ENCODE measurements around the gene FAM219B. TPM values are rescaled to one million over a fixed set of nuclear protein-coding genes. Genes with fewer than 3 reads are reported as not detected.

FAM219B gene
- total and polyA plus RNA-seq, 10 of the 15 experiments (the other 5 are each of a cell fraction or from before 2014, with no cell fraction given): 7.6 to 53.2 (median 29.4) TPM

DNA sequence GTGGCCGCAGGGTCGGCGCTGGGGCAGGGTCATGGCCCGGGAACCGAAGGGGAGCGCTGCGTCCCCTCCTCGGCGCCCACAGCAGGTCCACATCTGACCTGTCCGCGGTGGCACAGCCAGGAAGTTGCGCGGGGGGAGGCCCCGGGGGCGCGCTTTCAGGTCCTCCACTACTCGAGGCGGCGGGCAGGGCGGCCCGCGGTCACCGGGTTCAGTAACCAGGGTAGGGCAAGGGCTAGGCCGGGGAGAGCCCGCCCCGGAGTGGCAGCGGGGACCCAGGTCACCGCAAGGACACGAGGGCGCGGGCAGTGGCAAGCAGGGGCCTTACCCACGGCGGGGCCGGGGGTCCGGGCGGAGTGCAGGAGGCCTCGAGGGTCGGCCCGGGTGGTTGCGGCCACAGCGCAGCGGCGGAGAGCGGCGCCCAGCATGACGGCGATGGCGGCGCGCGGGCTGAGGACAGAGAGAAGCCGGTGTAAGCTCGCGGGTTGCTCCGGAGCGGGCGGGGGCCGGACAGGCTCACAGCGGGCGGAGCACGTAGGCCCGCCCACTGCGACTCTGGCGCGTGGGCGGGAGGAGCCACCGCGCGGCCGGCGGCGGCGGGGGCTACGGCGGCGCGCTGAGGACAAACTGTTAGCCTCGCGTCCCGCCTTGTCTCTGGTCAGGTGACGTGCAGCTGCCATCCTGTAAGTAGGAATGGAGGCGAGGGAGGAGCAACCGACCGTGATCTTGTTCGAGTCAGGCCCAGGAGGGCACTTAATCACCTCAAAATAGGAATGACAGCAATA lies 31.1 kb upstream of the FAM219B start, which contains the start of gene COX5A (continued):
- TF ChIP-seq, protein P1, sequence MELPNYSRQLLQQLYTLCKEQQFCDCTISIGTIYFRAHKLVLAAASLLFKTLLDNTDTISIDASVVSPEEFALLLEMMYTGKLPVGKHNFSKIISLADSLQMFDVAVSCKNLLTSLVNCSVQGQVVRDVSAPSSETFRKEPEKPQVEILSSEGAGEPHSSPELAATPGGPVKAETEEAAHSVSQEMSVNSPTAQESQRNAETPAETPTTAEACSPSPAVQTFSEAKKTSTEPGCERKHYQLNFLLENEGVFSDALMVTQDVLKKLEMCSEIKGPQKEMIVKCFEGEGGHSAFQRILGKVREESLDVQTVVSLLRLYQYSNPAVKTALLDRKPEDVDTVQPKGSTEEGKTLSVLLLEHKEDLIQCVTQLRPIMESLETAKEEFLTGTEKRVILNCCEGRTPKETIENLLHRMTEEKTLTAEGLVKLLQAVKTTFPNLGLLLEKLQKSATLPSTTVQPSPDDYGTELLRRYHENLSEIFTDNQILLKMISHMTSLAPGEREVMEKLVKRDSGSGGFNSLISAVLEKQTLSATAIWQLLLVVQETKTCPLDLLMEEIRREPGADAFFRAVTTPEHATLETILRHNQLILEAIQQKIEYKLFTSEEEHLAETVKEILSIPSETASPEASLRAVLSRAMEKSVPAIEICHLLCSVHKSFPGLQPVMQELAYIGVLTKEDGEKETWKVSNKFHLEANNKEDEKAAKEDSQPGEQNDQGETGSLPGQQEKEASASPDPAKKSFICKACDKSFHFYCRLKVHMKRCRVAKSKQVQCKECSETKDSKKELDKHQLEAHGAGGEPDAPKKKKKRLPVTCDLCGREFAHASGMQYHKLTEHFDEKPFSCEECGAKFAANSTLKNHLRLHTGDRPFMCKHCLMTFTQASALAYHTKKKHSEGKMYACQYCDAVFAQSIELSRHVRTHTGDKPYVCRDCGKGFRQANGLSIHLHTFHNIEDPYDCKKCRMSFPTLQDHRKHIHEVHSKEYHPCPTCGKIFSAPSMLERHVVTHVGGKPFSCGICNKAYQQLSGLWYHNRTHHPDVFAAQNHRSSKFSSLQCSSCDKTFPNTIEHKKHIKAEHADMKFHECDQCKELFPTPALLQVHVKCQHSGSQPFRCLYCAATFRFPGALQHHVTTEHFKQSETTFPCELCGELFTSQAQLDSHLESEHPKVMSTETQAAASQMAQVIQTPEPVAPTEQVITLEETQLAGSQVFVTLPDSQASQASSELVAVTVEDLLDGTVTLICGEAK (IDR thresholded peaks at IDR 0.05; ENCODE audit: borderline replicate concordance): no peak
- TF ChIP-seq, protein P2, sequence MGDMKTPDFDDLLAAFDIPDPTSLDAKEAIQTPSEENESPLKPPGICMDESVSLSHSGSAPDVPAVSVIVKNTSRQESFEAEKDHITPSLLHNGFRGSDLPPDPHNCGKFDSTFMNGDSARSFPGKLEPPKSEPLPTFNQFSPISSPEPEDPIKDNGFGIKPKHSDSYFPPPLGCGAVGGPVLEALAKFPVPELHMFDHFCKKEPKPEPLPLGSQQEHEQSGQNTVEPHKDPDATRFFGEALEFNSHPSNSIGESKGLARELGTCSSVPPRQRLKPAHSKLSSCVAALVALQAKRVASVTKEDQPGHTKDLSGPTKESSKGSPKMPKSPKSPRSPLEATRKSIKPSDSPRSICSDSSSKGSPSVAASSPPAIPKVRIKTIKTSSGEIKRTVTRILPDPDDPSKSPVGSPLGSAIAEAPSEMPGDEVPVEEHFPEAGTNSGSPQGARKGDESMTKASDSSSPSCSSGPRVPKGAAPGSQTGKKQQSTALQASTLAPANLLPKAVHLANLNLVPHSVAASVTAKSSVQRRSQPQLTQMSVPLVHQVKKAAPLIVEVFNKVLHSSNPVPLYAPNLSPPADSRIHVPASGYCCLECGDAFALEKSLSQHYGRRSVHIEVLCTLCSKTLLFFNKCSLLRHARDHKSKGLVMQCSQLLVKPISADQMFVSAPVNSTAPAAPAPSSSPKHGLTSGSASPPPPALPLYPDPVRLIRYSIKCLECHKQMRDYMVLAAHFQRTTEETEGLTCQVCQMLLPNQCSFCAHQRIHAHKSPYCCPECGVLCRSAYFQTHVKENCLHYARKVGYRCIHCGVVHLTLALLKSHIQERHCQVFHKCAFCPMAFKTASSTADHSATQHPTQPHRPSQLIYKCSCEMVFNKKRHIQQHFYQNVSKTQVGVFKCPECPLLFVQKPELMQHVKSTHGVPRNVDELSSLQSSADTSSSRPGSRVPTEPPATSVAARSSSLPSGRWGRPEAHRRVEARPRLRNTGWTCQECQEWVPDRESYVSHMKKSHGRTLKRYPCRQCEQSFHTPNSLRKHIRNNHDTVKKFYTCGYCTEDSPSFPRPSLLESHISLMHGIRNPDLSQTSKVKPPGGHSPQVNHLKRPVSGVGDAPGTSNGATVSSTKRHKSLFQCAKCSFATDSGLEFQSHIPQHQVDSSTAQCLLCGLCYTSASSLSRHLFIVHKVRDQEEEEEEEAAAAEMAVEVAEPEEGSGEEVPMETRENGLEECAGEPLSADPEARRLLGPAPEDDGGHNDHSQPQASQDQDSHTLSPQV (IDR thresholded peaks at IDR 0.05): 0 out of 2 replicates have a peak, but pooled peaks have one; percentile 23
- TF ChIP-seq BMI1 (IDR thresholded peaks at IDR 0.05; ENCODE audit: borderline replicate concordance): no peak
- TF ChIP-seq SP1 (IDR thresholded peaks at IDR 0.05; ENCODE audit: low read depth, low read length): peak; percentile 66
- TF ChIP-seq IRF4 (IDR thresholded peaks at IDR 0.05; ENCODE audit: low read depth, low read length): no peak
- TF ChIP-seq, protein P3, sequence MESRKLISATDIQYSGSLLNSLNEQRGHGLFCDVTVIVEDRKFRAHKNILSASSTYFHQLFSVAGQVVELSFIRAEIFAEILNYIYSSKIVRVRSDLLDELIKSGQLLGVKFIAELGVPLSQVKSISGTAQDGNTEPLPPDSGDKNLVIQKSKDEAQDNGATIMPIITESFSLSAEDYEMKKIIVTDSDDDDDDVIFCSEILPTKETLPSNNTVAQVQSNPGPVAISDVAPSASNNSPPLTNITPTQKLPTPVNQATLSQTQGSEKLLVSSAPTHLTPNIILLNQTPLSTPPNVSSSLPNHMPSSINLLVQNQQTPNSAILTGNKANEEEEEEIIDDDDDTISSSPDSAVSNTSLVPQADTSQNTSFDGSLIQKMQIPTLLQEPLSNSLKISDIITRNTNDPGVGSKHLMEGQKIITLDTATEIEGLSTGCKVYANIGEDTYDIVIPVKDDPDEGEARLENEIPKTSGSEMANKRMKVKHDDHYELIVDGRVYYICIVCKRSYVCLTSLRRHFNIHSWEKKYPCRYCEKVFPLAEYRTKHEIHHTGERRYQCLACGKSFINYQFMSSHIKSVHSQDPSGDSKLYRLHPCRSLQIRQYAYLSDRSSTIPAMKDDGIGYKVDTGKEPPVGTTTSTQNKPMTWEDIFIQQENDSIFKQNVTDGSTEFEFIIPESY (IDR thresholded peaks at IDR 0.05): no peak
- TF ChIP-seq POLR2A (IDR thresholded peaks at IDR 0.05; ENCODE audit: low read depth, low read length): peak; percentile 97
- peak; percentile 40; the same call in 1 of the 2 replicates for TF ChIP-seq NFYB (IDR thresholded peaks at IDR 0.05; ENCODE audit: insufficient read depth, low read depth, low read length)
- TF ChIP-seq, protein P4, sequence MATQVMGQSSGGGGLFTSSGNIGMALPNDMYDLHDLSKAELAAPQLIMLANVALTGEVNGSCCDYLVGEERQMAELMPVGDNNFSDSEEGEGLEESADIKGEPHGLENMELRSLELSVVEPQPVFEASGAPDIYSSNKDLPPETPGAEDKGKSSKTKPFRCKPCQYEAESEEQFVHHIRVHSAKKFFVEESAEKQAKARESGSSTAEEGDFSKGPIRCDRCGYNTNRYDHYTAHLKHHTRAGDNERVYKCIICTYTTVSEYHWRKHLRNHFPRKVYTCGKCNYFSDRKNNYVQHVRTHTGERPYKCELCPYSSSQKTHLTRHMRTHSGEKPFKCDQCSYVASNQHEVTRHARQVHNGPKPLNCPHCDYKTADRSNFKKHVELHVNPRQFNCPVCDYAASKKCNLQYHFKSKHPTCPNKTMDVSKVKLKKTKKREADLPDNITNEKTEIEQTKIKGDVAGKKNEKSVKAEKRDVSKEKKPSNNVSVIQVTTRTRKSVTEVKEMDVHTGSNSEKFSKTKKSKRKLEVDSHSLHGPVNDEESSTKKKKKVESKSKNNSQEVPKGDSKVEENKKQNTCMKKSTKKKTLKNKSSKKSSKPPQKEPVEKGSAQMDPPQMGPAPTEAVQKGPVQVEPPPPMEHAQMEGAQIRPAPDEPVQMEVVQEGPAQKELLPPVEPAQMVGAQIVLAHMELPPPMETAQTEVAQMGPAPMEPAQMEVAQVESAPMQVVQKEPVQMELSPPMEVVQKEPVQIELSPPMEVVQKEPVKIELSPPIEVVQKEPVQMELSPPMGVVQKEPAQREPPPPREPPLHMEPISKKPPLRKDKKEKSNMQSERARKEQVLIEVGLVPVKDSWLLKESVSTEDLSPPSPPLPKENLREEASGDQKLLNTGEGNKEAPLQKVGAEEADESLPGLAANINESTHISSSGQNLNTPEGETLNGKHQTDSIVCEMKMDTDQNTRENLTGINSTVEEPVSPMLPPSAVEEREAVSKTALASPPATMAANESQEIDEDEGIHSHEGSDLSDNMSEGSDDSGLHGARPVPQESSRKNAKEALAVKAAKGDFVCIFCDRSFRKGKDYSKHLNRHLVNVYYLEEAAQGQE (IDR thresholded peaks at IDR 0.05; ENCODE audit: low read depth, low read length): 0 out of 2 replicates have a peak, but pooled peaks have one; percentile 37
- no peak for TF ChIP-seq HDGF (IDR thresholded peaks at IDR 0.05)
- peak; percentile 92 to 95 for TF ChIP-seq BHLHE40 (IDR thresholded peaks at IDR 0.05; ENCODE audit: borderline replicate concordance in 1 of 2, low read depth in 2 of 2, low read length in 1 of 2)
- TF ChIP-seq, protein P5, sequence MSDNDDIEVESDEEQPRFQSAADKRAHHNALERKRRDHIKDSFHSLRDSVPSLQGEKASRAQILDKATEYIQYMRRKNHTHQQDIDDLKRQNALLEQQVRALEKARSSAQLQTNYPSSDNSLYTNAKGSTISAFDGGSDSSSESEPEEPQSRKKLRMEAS (IDR thresholded peaks at IDR 0.05; ENCODE audit: low read depth, low read length): peak; percentile 0; the same call in 1 of the 2 replicates

Data from GM12878 (cell line).